Right atrium auricular region (tissue), 2 donors: ENCODE measurements around the gene ANKRD66. TPM values are rescaled to one million over a fixed set of nuclear protein-coding genes. Genes with fewer than 3 reads are reported as not detected.

Experiments used
- DNase-seq: peaks from one replicate; pipeline ENCODE4 v3.0.0-alpha.2; 2019; ENCODE audit warnings: low spot score
- H3K27ac ChIP-seq, 2 donors: fragments of 200-600 bp; sonication (generic); 1 replicate in 1 of 2; 2 replicates in 1 of 2; pipeline ENCODE4 v1.5.1; 2016 to 2019
- H3K27me3 ChIP-seq, 2 donors: fragments of 200-600 bp; sonication (generic); one replicate each; pipeline versions ENCODE4 v1.5.1 to v1.6.0; 2017 to 2019
- H3K36me3 ChIP-seq: fragments of 200-600 bp; sonication (generic); one replicate; pipeline ENCODE4 v1.5.1; 2016
- H3K4me1 ChIP-seq, 2 donors: fragments of 200-600 bp; sonication (generic); one replicate each; pipeline versions ENCODE4 v1.5.1 to v1.6.0; 2017 to 2019
- H3K4me3 ChIP-seq, 2 donors: fragments of 200-600 bp; sonication (generic); 1 replicate in 1 of 2; 2 replicates in 1 of 2; pipeline ENCODE4 v1.5.1; 2017 to 2019; ENCODE audit warnings: mild to moderate bottlenecking in 1 of 2, moderate library complexity in 1 of 2
- H3K9me3 ChIP-seq, 2 donors: fragments of 200-600 bp; sonication (generic); one replicate each; pipeline ENCODE4 v1.5.1; 2019
- CTCF ChIP-seq, 2 donors: fragments of 200-600 bp; sonication (generic); IDR thresholded peaks; one replicate each; pipeline ENCODE4 v1.5.1; 2019; ENCODE audit warnings: antibody characterized with exemption in 2 of 2
- total RNA-seq, 2 donors: library from RNA; depleted of rRNA; stranded (reverse); fragments of >200 nt; gene quantifications; one replicate each; pipeline ENCODE4 v1.1.0, GENCODE V29; 2016

The ANKRD66 gene
- total RNA-seq, 2 donors from 2014 or later = not detected

DNA sequence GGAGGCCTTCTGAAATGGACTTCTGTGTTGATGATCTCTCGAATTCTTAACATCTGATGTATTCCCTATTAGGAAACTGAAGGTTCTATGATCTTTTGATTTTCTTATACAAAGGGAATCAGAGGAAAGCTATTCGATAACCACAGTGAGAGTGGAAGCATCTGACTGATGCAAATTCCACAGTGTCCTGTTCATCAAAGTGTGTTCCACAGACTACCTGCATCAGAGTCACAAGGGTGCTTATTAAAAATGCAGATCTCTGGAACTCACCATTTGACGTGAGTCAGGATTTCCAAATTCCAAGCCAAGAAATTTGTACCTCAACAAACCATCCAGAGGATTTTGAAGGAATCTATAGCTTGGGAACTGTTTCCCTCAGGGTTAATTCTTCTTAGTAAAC, 42.1 kb downstream of the ANKRD66 start:
- no peak overlapping the region for H3K27ac ChIP-seq
- DNase-seq = no peak
- H3K9me3 ChIP-seq = no peaks in the 10 kb centered on the region
- no peaks in the 10 kb centered on the region for H3K36me3 ChIP-seq
- no peak for TF ChIP-seq CTCF (IDR thresholded peaks at IDR 0.05)
- H3K27me3 ChIP-seq = no peaks in the 10 kb centered on the region
- H3K4me3 ChIP-seq = no peak overlapping the region
- no peaks in the 10 kb centered on the region for H3K4me1 ChIP-seq

DNA sequence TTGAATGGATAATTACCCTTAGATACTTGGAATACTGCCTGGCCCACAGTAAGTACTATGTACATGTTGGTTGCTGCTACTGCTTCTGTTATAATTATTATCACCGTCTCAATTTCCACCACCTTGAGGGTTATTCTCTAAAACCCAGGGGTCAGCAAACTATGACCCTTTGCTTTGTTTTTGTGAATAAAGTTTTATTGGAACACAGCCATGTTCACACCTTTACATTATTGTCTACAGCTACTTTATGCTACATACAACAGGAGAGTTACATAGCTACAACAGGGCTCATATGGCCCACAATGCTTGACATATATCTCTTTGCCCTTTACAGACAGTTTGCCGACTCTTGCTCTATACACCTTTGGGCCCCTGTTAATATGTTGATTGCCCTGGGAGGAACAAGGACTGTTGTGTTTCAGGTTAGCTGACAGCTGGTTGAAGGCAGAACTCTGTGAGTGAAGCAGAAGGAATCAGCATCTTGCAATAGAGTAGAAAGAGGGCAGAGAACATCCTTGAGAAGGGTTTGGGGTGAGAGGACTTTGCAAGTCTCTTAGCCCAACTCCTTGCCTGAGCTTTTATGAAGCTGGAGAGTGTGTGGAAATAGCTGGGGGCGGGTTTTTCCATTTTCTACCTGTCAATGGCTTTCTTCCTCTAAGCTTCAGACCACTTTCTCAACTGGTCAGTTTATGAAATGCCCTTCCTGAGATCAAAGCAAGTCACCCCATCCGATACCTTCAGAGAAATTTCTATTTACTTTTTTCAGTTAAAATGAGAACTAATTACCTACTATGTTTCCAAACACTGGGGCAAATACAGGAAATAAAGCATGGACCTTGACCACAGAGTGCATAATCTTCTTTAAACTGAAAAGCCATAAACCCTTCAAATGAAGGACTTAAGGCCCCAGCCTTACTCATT, 43.0 kb downstream of the ANKRD66 start:
- no peak overlapping the region for H3K27ac ChIP-seq
- no peak for DNase-seq
- no peaks in the 10 kb centered on the region for H3K9me3 ChIP-seq
- no peaks in the 10 kb centered on the region for H3K36me3 ChIP-seq
- H3K4me1 ChIP-seq = no peaks in the 10 kb centered on the region
- TF ChIP-seq CTCF (IDR thresholded peaks at IDR 0.05) = no peak
- no peak overlapping the region for H3K4me3 ChIP-seq
- H3K27me3 ChIP-seq = no peaks in the 10 kb centered on the region

DNA sequence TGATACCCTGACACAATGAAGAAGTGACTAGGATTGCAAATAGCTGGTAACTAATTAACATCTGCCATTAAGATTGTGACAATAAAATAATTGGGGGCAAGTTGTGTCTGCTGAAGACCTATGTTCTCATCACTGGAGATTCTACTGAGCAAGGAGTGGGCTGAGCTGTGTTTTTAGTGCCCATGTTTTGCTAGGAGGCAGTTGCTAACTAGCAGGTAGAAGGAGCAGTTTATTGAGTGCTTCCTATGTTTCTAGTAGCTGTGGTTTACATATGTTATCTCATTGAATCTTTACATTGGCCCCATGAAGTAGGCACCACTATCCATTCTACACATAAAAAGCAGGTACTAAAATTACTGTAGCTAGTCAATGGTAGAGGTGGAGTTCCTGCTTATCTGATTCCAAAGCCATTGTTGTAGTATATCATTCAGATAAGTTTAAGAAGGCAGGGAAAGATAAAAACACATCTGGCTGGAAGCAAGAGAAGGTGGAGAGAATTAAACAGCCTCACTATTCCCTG, 43.7 kb downstream of the ANKRD66 start:
- no peak for DNase-seq
- Histone ChIP-seq H3K27me3 (no peaks in the 10 kb centered on the region), H3K9me3 (no peaks in the 10 kb centered on the region), H3K4me1 (no peaks in the 10 kb centered on the region), H3K27ac (no peak overlapping the region), H3K4me3 (no peak overlapping the region), H3K36me3 (no peaks in the 10 kb centered on the region)
- TF ChIP-seq CTCF (IDR thresholded peaks at IDR 0.05) = no peak

- no peaks in the 10 kb centered on the region for H3K9me3 ChIP-seq
These were observed 45.9 kb downstream of the ANKRD66 start for GRCh38 chr6:46792635-46793034.

GRCh38 chr6:46793138-46793537, 46.4 kb downstream of the ANKRD66 start, which contains the start of gene MEP1A:
Gene MEP1A, plus strand, starts transcription at chr6:46793389. Its CDS starts 10 bp downstream, at chr6:46793399.
- H3K4me3 ChIP-seq = no peak within 1 kb of the TSS
- no peaks in the 10 kb centered on the region for H3K9me3 ChIP-seq
- no peak for TF ChIP-seq CTCF (IDR thresholded peaks at IDR 0.05)
- no peaks in the 10 kb centered on the region for H3K36me3 ChIP-seq
- H3K27ac ChIP-seq = no peak within 1 kb of the TSS
- no peaks in the 10 kb centered on the region for H3K4me1 ChIP-seq
- DNase-seq = no peak
- no peaks in the 10 kb centered on the region for H3K27me3 ChIP-seq

More at GRCh38 chr6:46792635-46793034, 45.9 kb downstream of the ANKRD66 start:
- H3K4me3 ChIP-seq = no peak overlapping the region
- no peak overlapping the region for H3K27ac ChIP-seq
- no peaks in the 10 kb centered on the region for H3K27me3 ChIP-seq
- DNase-seq = no peak
- no peaks in the 10 kb centered on the region for H3K4me1 ChIP-seq
- no peak for TF ChIP-seq CTCF (IDR thresholded peaks at IDR 0.05)
- no peaks in the 10 kb centered on the region for H3K36me3 ChIP-seq
